ENCODE data around the gene FSCN2. TPM values are rescaled to one million over a fixed set of nuclear protein-coding genes. Genes with fewer than 3 reads are reported as not detected.

The FSCN2 gene
- total RNA-seq, 2 donors from 2014 or later = 0.95 to 1.8 TPM

GRCh38 chr17:81549826-81550225, 21.6 kb downstream of the FSCN2 start:
- Mint-ChIP-seq H3K4me3 (peak overlapping the region; percentile 39 to 96), H3K27me3 (ENCODE audit: low read depth) (no peaks in the 10 kb centered on the region), H3K9me3 (no peaks in the 10 kb centered on the region), H3K36me3 (ENCODE audit: insufficient read depth in 2 of 2) (peaks cover 0 to 10% of the 10 kb centered on the region in 2 donors), H3K27ac (no peak overlapping the region), H3K4me1 (ENCODE audit: low read depth) (peaks cover 44% of the 10 kb centered on the region)
- ATAC-seq (replicated peaks in 1 of 2) = no peak
- DNase-seq = no peak

- DNase-seq = no peak
- H3K4me1 Mint-ChIP-seq (ENCODE audit: low read depth) = peaks cover 44% of the 10 kb centered on the region
- no peak for ATAC-seq (replicated peaks in 1 of 2)
- H3K9me3 Mint-ChIP-seq = no peaks in the 10 kb centered on the region
- no peaks in the 10 kb centered on the region for H3K27me3 Mint-ChIP-seq (ENCODE audit: low read depth)
- no peak overlapping the region for H3K27ac Mint-ChIP-seq
- H3K4me3 Mint-ChIP-seq = peak overlapping the region; percentile 92 to 96
- peaks cover 0 to 10% of the 10 kb centered on the region in 2 donors for H3K36me3 Mint-ChIP-seq (ENCODE audit: insufficient read depth in 2 of 2)
These were observed 22.1 kb downstream of the FSCN2 start for GRCh38 chr17:81550285-81550684.

- peaks cover 0 to 10% of the 10 kb centered on the region in 2 donors for H3K36me3 Mint-ChIP-seq (ENCODE audit: insufficient read depth in 2 of 2)
- H3K4me3 Mint-ChIP-seq = peak overlapping the region; percentile 92 to 96
- ATAC-seq (replicated peaks in 1 of 2) (no peak), DNase-seq (no peak)
- H3K9me3 Mint-ChIP-seq = no peaks in the 10 kb centered on the region
- H3K4me1 Mint-ChIP-seq (ENCODE audit: low read depth) = peaks cover 44% of the 10 kb centered on the region
- no peak overlapping the region for H3K27ac Mint-ChIP-seq
- H3K27me3 Mint-ChIP-seq (ENCODE audit: low read depth) = no peaks in the 10 kb centered on the region
These were observed 22.8 kb downstream of the FSCN2 start for GRCh38 chr17:81550830-81551457.

GRCh38 chr17:81551458-81552243, 23.5 kb downstream of the FSCN2 start:
- ATAC-seq (replicated peaks in 1 of 2) (no peak), DNase-seq (peak; percentile 15 to 27)
- Mint-ChIP-seq H3K9me3 (no peaks in the 10 kb centered on the region), H3K27me3 (ENCODE audit: low read depth) (no peaks in the 10 kb centered on the region), H3K4me1 (ENCODE audit: low read depth) (peaks cover 44% of the 10 kb centered on the region), H3K27ac (peak overlapping the region; percentile 78), H3K36me3 (ENCODE audit: insufficient read depth in 2 of 2) (peaks cover 0 to 7% of the 10 kb centered on the region in 2 donors), H3K4me3 (peak overlapping the region; percentile 92 to 96)

GRCh38 chr17:81552244-81553017, 24.3 kb downstream of the FSCN2 start, which contains the start of gene FAAP100:
Gene FAAP100 (minus strand): TSS chr17:81552353. CDS start chr17:81552330, 23 bp downstream.
- peak within 1 kb of the TSS; percentile 92 to 96 for H3K4me3 Mint-ChIP-seq
- ATAC-seq (replicated peaks in 1 of 2) (peak; percentile 67 to 71), DNase-seq (peak; percentile 87 to 90)
- peak within 1 kb of the TSS; percentile 78 for H3K27ac Mint-ChIP-seq
- no peaks in the 10 kb centered on the region for H3K27me3 Mint-ChIP-seq (ENCODE audit: low read depth)
- H3K9me3 Mint-ChIP-seq = no peaks in the 10 kb centered on the region
- peaks cover 0 to 7% of the 10 kb centered on the region in 2 donors for H3K36me3 Mint-ChIP-seq (ENCODE audit: insufficient read depth in 2 of 2)
- H3K4me1 Mint-ChIP-seq (ENCODE audit: low read depth) = peaks cover 44% of the 10 kb centered on the region

- H3K4me3 Mint-ChIP-seq = peak overlapping the region; percentile 92 to 96
- H3K4me1 Mint-ChIP-seq (ENCODE audit: low read depth) = peaks cover 44% of the 10 kb centered on the region
- peak overlapping the region; percentile 71 for H3K27ac Mint-ChIP-seq
- DNase-seq (peak; percentile 67 to 74), ATAC-seq (replicated peaks in 1 of 2) (peak; percentile 71 to 76)
- H3K36me3 Mint-ChIP-seq (ENCODE audit: insufficient read depth in 2 of 2) = peaks cover 0 to 7% of the 10 kb centered on the region in 2 donors
- no peaks in the 10 kb centered on the region for H3K27me3 Mint-ChIP-seq (ENCODE audit: low read depth)
- no peaks in the 10 kb centered on the region for H3K9me3 Mint-ChIP-seq
These were observed 24.9 kb downstream of the FSCN2 start for GRCh38 chr17:81553018-81553615.

GRCh38 chr17:81553616-81554181, 25.5 kb downstream of the FSCN2 start:
- H3K4me3 Mint-ChIP-seq = peak overlapping the region; percentile 92 to 96
- H3K27me3 Mint-ChIP-seq (ENCODE audit: low read depth) = no peaks in the 10 kb centered on the region
- ATAC-seq (replicated peaks in 1 of 2) = peak in 1 of 2 donors; percentile 12

GRCh38 chr17:81556175-81556691, 28.1 kb downstream of the FSCN2 start:
- Mint-ChIP-seq H3K9me3 (no peaks in the 10 kb centered on the region), H3K4me1 (ENCODE audit: low read depth) (peaks cover 23% of the 10 kb centered on the region), H3K27ac (no peak overlapping the region), H3K27me3 (ENCODE audit: low read depth) (no peaks in the 10 kb centered on the region), H3K36me3 (ENCODE audit: insufficient read depth in 2 of 2) (no peaks in the 10 kb centered on the region), H3K4me3 (no peak overlapping the region)
- ATAC-seq (replicated peaks in 1 of 2) (no peak), DNase-seq (no peak)

More at GRCh38 chr17:81553616-81554181, 25.5 kb downstream of the FSCN2 start:
- DNase-seq = no peak
- Mint-ChIP-seq H3K4me1 (ENCODE audit: low read depth) (peaks cover 44% of the 10 kb centered on the region), H3K27ac (peak overlapping the region; percentile 71), H3K36me3 (ENCODE audit: insufficient read depth in 2 of 2) (peaks cover 0 to 7% of the 10 kb centered on the region in 2 donors), H3K9me3 (no peaks in the 10 kb centered on the region)

GRCh38 chr17:81556863-81557262, 28.7 kb downstream of the FSCN2 start:
- H3K9me3 Mint-ChIP-seq = no peaks in the 10 kb centered on the region
- no peaks in the 10 kb centered on the region for H3K27me3 Mint-ChIP-seq (ENCODE audit: low read depth)
- H3K27ac Mint-ChIP-seq = no peak overlapping the region
- no peak for ATAC-seq (replicated peaks in 1 of 2)
- no peaks in the 10 kb centered on the region for H3K36me3 Mint-ChIP-seq (ENCODE audit: insufficient read depth in 2 of 2)
- peaks cover 18% of the 10 kb centered on the region for H3K4me1 Mint-ChIP-seq (ENCODE audit: low read depth)
- no peak overlapping the region for H3K4me3 Mint-ChIP-seq
- no peak for DNase-seq

- no peaks in the 10 kb centered on the region for H3K9me3 Mint-ChIP-seq
- peaks cover 18% of the 10 kb centered on the region for H3K4me1 Mint-ChIP-seq (ENCODE audit: low read depth)
- no peak overlapping the region for H3K27ac Mint-ChIP-seq
- H3K27me3 Mint-ChIP-seq (ENCODE audit: low read depth) = no peaks in the 10 kb centered on the region
- no peak overlapping the region for H3K4me3 Mint-ChIP-seq
- DNase-seq (no peak), ATAC-seq (replicated peaks in 1 of 2) (no peak)
- H3K36me3 Mint-ChIP-seq (ENCODE audit: insufficient read depth in 2 of 2) = no peaks in the 10 kb centered on the region
These were observed 29.3 kb downstream of the FSCN2 start for GRCh38 chr17:81557276-81558114.

GRCh38 chr17:81558115-81558468, 29.9 kb downstream of the FSCN2 start:
- no peak overlapping the region for H3K4me3 Mint-ChIP-seq
- peaks cover 14% of the 10 kb centered on the region for H3K4me1 Mint-ChIP-seq (ENCODE audit: low read depth)
- ATAC-seq (replicated peaks in 1 of 2) = no peak
- H3K36me3 Mint-ChIP-seq (ENCODE audit: insufficient read depth in 2 of 2) = no peaks in the 10 kb centered on the region
- DNase-seq = no peak
- no peaks in the 10 kb centered on the region for H3K27me3 Mint-ChIP-seq (ENCODE audit: low read depth)
- H3K27ac Mint-ChIP-seq = no peak overlapping the region
- H3K9me3 Mint-ChIP-seq = no peaks in the 10 kb centered on the region

All from activated T-cell treated with anti-CD3 and anti-CD28 coated beads, Interleukin-2, amount 50 U/mL, for 72 hours (primary cell).